ENCODE results near the gene NOS3. TPM values are rescaled to one million over a fixed set of nuclear protein-coding genes. Genes with fewer than 3 reads are reported as not detected.
A peak's percentile ranks its signal among the peaks of the same experiment; 100 is the strongest.

NOS3 gene
- total and polyA plus RNA-seq, 9 of the 15 experiments (the other 6 are each of a cell fraction or from before 2014, with no cell fraction given) = 1.1 to 121 (median 23.6) TPM

DNA sequence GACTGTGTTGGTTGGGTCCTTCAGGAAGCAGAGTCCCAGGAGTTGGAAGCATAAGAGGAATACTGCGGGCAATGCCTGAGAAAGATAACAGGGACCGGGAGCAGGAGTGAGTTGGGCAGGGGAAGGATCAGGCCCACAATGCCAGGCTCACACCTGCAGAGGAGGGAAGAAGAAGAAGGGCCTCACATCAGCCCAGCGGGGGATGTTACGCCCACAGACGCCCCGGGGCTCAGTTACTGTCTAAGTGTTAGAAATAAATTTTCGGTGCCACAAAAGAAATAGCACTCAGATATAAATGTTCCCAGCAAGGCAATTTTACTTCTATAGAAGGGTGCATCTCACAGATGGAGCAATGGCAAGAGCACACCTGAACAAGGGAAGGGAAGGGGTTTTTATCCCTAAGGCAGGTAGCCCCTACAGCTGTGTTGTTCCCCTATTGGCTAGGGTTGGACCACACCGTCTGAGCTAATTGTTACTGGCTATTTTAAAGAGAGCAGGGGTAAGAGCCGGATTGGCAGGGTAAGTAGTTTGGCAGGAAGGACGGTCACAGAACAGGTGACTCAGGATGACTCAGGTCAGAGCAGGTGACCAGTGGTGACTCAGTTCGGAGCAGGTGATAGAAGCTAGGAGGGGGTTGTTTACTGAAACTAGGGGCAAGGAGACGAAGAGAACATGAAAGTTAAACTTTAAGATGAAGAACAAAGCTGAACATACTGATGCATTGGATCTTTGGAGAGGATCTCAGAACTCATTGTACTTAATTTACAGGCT, at the start of gene NOS3 (continued):
- TF ChIP-seq, protein P1, sequence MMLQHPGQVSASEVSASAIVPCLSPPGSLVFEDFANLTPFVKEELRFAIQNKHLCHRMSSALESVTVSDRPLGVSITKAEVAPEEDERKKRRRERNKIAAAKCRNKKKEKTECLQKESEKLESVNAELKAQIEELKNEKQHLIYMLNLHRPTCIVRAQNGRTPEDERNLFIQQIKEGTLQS (IDR thresholded peaks at IDR 0.05) = peak; percentile 79
- TF ChIP-seq, protein P1 (CRISPR knock-in tag; conservative IDR thresholded peaks at IDR 0.05) = no peak
- TF ChIP-seq SUPT5H (IDR thresholded peaks at IDR 0.05) (no peak), ZNF75A (CRISPR knock-in tag; IDR thresholded peaks at IDR 0.05) (no peak), ZNF232 (CRISPR knock-in tag; IDR thresholded peaks at IDR 0.05) (no peak), PURB (CRISPR knock-in tag; IDR thresholded peaks at IDR 0.05; ENCODE audit: low read depth) (no peak), MTA3 (IDR thresholded peaks at IDR 0.05; ENCODE audit: borderline replicate concordance) (no peak), ZEB2 (IDR thresholded peaks at IDR 0.05) (peak; percentile 68), CBFA2T3 (IDR thresholded peaks at IDR 0.05) (0 out of 2 replicates have a peak, but pooled peaks have one; percentile 27), FOXJ2 (tag; IDR thresholded peaks at IDR 0.05) (no peak), SRSF7 (optimal IDR thresholded peaks at IDR 0.05; ENCODE audit: low read depth, low read length) (no peak), ZC3H8 (IDR thresholded peaks at IDR 0.05) (no peak), WHSC1 (IDR thresholded peaks at IDR 0.05; ENCODE audit: low read length) (no peak), ZNF24 (IDR thresholded peaks at IDR 0.05) (no peak), ARID1B (IDR thresholded peaks at IDR 0.05) (0 out of 2 replicates have a peak, but pooled peaks have one; percentile 24), ZKSCAN1 (IDR thresholded peaks at IDR 0.05; ENCODE audit: low read depth, low read length) (no peak), STAT5B (CRISPR knock-in tag; IDR thresholded peaks at IDR 0.05) (no peak), MCM2 (IDR thresholded peaks at IDR 0.05; ENCODE audit: low read depth) (no peak), PCBP1 (IDR thresholded peaks at IDR 0.05; ENCODE audit: low read depth, low read length, poor library complexity, severe bottlenecking) (no peak), GTF2E2 (tag; IDR thresholded peaks at IDR 0.05) (no peak), ZNF696 (CRISPR knock-in tag; conservative IDR thresholded peaks at IDR 0.05) (no peak), KDM1A (IDR thresholded peaks at IDR 0.05) (0 out of 4 replicates have a peak, but pooled peaks of 1 of the 2 experiments have one; percentile 8), NONO (IDR thresholded peaks at IDR 0.05; ENCODE audit: low read depth in 2 of 2, low read length in 1 of 2) (no peak)
- TF ChIP-seq, protein P2, sequence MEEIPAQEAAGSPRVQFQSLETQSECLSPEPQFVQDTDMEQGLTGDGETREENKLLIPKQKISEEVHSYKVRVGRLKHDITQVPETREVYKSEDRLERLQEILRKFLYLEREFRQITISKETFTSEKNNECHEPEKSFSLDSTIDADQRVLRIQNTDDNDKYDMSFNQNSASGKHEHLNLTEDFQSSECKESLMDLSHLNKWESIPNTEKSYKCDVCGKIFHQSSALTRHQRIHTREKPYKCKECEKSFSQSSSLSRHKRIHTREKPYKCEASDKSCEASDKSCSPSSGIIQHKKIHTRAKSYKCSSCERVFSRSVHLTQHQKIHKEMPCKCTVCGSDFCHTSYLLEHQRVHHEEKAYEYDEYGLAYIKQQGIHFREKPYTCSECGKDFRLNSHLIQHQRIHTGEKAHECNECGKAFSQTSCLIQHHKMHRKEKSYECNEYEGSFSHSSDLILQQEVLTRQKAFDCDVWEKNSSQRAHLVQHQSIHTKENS (CRISPR knock-in tag; IDR thresholded peaks at IDR 0.05) = no peak
- TF ChIP-seq, protein P3, sequence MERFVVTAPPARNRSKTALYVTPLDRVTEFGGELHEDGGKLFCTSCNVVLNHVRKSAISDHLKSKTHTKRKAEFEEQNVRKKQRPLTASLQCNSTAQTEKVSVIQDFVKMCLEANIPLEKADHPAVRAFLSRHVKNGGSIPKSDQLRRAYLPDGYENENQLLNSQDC (CRISPR knock-in tag; IDR thresholded peaks at IDR 0.05) = no peak
- TF ChIP-seq, protein P4, sequence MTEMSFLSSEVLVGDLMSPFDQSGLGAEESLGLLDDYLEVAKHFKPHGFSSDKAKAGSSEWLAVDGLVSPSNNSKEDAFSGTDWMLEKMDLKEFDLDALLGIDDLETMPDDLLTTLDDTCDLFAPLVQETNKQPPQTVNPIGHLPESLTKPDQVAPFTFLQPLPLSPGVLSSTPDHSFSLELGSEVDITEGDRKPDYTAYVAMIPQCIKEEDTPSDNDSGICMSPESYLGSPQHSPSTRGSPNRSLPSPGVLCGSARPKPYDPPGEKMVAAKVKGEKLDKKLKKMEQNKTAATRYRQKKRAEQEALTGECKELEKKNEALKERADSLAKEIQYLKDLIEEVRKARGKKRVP (CRISPR knock-in tag; IDR thresholded peaks at IDR 0.05) = no peak
- TF ChIP-seq, protein P5, sequence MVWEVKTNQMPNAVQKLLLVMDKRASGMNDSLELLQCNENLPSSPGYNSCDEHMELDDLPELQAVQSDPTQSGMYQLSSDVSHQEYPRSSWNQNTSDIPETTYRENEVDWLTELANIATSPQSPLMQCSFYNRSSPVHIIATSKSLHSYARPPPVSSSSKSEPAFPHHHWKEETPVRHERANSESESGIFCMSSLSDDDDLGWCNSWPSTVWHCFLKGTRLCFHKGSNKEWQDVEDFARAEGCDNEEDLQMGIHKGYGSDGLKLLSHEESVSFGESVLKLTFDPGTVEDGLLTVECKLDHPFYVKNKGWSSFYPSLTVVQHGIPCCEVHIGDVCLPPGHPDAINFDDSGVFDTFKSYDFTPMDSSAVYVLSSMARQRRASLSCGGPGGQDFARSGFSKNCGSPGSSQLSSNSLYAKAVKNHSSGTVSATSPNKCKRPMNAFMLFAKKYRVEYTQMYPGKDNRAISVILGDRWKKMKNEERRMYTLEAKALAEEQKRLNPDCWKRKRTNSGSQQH (CRISPR knock-in tag; IDR thresholded peaks at IDR 0.05) = no peak

Data from K562 (cell line).